Astrocyte of the cerebellum (primary cell): Measurements from ENCODE around the gene STRN.

Source experiments
- DNase-seq: peaks from one replicate; pipeline ENCODE4 v3.0.0-alpha.2; 2011; ENCODE audit warnings: low read depth
- H3K4me3 ChIP-seq: 2 replicates; pipeline ENCODE4 v1.5.1; 2011; ENCODE audit warnings: mild to moderate bottlenecking, low read depth, low read length, moderate library complexity
- in situ Hi-C: cut with HindIII; loops from 2 replicates; pipeline ENCODE4 v1.10.0; 2017; ENCODE audit warnings: low sequenced_read_pairs
- TF ChIP-seq, protein P1 (sequence below): IDR thresholded peaks from 2 replicates; pipeline ENCODE4 v1.5.1; 2012; ENCODE audit warnings: low read length, low read depth, moderate library complexity, mild to moderate bottlenecking; ENCODE audit errors: missing control alignments

Gene STRN

DNA sequence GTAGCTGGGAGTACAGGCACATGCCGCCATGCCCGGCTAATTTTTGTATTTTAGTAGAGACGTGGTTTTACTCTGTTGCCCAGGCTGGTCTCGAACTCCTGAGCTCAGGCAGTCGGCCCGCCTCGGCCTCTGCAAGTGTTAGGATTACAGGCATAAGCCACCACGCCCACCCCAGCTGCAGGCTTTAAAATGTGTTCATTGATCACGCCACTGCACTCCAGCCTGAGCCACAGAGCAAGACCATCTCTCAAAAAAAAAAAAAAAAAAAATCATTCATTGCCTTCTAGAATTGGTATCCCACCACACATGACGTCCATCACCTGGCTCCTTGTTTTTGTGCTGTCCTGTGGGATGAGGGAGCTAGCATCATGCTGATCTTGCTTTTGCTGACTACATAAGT, 142.5 kb downstream of the STRN start:
- no peak overlapping the region for H3K4me3 ChIP-seq
- in situ Hi-C loops: no loop called here
- DNase-seq: no peak
- TF ChIP-seq, protein P1, sequence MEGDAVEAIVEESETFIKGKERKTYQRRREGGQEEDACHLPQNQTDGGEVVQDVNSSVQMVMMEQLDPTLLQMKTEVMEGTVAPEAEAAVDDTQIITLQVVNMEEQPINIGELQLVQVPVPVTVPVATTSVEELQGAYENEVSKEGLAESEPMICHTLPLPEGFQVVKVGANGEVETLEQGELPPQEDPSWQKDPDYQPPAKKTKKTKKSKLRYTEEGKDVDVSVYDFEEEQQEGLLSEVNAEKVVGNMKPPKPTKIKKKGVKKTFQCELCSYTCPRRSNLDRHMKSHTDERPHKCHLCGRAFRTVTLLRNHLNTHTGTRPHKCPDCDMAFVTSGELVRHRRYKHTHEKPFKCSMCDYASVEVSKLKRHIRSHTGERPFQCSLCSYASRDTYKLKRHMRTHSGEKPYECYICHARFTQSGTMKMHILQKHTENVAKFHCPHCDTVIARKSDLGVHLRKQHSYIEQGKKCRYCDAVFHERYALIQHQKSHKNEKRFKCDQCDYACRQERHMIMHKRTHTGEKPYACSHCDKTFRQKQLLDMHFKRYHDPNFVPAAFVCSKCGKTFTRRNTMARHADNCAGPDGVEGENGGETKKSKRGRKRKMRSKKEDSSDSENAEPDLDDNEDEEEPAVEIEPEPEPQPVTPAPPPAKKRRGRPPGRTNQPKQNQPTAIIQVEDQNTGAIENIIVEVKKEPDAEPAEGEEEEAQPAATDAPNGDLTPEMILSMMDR: no peak

DNA sequence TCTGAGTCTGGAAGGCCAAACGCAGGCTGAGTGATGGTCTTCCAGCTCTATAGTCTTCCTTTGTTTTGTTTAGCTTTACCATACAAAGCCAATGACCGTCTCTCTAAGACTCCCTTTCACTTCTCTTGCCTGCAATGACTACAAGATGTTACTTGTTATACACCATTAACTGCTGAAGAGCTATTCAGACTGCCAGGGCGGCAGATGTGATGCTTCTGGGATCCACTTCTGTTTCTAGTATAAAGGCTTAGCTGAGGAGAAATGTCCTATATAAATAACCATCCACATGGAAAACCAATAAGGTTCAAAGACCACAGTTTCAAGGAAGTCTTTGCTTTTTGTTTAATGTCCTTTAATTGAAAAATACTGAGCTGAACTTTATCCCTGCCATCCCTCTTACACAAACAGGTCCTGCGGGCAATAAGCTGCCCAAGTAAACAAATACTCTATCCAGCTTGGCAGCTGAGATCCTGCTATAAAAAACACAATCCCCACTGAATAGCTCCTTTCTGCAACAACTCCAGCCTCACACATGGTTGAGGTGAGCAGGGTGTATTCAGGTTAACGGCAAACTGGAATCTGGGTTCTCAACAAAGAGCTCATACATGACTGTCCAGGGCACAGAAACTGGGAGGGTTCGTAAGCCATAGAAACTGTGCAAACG, 145.3 kb downstream of the STRN start:
- in situ Hi-C loops: no loop called here
- TF ChIP-seq, protein P1: no peak
- DNase-seq: no peak
- H3K4me3 ChIP-seq: no peak overlapping the region

DNA sequence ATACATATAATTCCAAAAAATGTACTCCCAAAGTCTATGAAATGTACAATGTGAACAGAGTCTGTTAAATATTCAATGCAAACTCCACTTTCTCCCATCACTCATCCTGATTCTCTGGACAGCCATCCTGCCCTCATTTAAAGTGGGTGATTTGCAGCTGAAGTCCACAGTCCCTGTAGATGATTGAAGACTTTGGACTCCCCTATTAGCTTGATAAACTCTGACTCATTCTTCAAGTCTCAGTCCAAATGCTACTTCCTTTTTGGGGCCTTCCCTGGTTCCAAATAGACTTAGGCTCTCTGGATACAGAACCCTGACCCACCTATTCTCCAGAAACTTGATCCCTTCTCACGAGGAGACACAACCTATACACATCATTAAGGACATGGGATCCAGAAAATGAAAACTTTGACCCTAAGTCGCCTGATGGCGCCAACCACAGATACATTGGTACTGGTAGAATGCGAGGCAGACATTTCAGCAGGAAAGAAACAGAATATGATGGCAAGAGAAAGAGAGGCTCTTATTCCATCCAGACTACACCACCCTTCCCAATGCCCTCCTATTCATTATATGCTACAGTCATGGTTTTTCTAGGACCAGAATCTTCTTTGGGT, 147.1 kb downstream of the STRN start:
- in situ Hi-C loops: no loop called here
- no peak overlapping the region for H3K4me3 ChIP-seq
- no peak for DNase-seq
- TF ChIP-seq, protein P1: no peak

DNA sequence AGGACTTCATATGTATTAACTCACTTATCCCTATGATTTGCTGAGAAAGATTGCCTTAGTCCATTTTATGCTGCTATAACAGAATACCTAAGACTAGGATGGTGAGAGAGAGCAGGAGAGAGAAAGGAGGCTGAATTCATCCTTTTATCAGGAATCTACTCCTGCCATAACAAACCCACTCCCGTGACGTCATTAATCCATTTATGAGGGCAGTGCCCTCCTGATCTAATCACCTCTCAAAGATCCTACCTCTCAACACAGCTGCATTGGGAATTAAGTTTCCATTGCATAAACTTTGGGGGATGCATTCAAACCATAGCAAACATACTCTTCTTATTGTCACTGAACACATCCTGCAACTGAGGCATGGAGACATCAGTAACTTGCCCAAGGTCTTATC, 147.8 kb downstream of the STRN start:
- in situ Hi-C loops: no loop called here
- TF ChIP-seq, protein P1: no peak
- H3K4me3 ChIP-seq: no peak overlapping the region
- DNase-seq: no peak

DNA sequence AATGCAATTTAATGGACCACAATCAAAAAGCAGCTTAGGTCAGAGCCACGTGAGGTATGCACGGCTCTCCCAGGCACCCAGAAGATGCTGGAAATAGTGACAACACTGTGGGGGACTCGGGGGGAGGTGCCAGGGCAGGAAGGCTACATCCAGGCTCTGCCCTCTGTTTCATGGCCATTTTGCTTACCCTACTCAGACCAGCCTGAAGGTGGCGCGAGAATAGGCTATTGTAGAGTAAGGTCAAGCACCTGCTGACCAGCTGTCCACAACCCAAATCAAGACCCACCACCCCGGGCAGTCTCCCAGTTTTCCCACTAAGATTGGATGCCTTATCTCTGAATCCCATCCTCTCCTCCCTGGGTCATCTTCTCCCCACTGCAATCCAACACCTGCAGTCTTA, 154.1 kb downstream of the STRN start:
- in situ Hi-C loops: no loop called here
- no peak for DNase-seq
- H3K4me3 ChIP-seq: no peak overlapping the region
- TF ChIP-seq, protein P1: no peak

DNA sequence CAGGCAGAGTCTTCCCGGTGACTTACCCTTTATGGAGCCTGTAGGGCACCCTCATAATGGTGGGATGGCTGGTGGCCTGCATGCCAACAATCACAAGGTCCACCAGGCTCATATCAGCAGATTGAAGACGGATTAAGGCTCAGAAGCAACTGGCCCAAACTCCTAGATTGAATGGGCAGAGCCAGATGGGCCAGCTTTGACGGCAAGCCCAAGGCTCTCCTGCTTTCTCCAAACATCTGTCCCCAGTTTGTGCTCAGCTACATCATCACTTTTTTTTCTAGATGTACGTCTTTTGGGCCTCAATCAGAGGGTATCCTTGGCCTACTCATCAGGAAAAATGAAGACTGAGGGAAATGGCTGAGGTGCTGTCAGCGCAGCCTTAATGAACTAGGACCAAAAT, 155.3 kb downstream of the STRN start:
- DNase-seq: no peak
- TF ChIP-seq, protein P1: no peak
- no peak overlapping the region for H3K4me3 ChIP-seq
- in situ Hi-C loops: no loop called here
